ENCODE measurements around the gene ABHD15.

ABHD15 gene

GRCh38 chr17:29594519-29595090 lies 27.8 kb upstream of the ABHD15 start:
- no peak for DNase-seq

- no peak for DNase-seq
Measured at GRCh38 chr17:29593591-29594518, 27.0 kb upstream of the ABHD15 start.

DNA sequence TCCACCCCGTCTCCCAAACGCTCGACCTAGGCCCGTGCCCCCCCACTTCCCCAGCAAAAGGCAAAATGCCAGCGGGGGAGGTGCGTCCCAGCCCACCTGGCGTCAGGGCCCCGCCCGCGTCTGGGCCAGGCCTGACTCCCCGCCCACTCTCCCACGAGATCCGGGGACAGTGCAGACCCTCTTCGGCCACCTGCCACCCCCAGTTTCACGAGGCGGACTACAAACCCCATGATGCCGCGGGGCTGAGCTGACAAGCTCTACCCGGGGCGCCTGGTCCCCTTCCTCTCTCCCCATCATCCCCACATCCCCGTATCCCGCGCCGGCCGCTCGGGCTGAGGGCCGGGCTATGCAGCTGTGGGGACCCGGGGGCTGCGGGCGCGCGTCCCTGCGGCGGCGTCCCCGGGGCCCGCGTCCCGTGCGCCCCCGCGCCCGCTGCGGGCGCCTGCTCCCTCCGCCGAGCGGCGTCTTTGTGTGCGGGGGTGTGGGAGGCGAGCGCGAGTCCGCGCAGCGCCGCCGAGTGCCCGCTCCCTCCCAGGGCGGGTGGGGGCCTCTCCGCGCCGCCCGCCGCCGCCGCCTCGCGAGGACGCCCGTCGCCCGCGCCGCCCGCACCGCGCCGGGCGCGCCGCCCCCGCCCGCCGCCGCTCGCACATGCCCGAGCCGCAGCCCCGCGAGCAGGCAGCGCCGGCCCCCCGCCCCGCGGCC lies 26.2 kb upstream of the ABHD15 start, which contains the start of gene ANKRD13B:
ANKRD13B (plus strand) TSS at position 283 of the 702 bp plus-strand sequence. CDS start 490 bp downstream, outside the sequence.
- DNase-seq, result peak in 1 of 2 donors; percentile 42

GRCh38 chr17:29591737-29592608 lies 25.1 kb upstream of the ABHD15 start:
- DNase-seq, result peak; percentile 71 to 78

GRCh38 chr17:29591146-29591736 lies 24.4 kb upstream of the ABHD15 start:
- peak; percentile 49 to 52 for DNase-seq

- no peak for DNase-seq
Measured at GRCh38 chr17:29590411-29591145, 23.7 kb upstream of the ABHD15 start.

DNA sequence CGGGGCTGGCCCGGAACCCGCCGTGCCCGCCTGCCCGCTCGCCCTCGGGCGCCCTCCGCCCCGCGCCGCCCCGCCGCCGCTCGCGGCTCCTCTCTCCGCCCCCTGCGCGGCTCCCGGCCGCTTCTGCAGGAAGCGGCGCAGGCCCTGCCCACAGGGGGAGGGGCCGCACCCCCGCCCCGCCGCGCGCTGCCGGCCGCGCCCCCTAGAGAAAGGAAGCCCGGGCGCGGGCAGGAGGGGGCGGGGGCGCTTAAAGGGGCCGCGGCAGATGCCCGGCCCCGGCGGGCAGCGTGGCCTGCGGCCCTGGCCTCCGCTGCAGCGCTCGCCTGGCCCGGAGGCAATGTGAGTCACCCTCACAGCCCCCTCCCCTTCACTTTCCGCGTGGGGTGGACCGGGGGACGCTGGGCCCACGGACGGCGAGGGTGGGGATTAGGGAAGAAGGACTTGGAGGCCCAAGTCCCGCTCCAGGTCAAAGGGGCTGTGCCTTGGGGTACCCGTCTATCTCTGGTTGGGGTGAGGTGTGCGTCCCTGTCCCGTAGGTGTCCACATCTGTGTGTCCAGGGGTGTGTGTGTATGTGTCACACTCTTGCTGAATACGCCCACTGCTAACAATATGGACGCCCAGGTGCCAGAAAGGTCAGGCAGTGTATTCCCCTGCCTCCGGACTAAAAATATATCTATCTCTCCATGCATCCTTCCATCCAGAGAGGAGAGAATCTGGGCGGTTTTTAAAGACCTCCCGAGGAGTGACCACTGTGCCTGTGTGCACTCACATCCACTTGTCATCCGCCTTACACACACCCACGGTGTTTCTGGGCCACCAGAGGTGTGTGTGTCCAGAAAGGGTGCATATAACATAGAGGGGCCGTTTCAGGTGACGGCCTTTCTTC lies 22.9 kb upstream of the ABHD15 start, which contains the start of gene GIT1:
GIT1 (minus strand) TSS at position 125 of the 887 bp plus-strand sequence. CDS start 270 bp downstream, outside the sequence.
- peak; percentile 81 to 83 for DNase-seq

- DNase-seq, result peak; percentile 71 to 83
Measured at GRCh38 chr17:29588562-29589411, 21.9 kb upstream of the ABHD15 start.

- DNase-seq, result no peak
Measured at GRCh38 chr17:29588017-29588561, 21.3 kb upstream of the ABHD15 start.

GRCh38 chr17:29587591-29587990 lies 20.8 kb upstream of the ABHD15 start:
- DNase-seq, result no peak

DNA sequence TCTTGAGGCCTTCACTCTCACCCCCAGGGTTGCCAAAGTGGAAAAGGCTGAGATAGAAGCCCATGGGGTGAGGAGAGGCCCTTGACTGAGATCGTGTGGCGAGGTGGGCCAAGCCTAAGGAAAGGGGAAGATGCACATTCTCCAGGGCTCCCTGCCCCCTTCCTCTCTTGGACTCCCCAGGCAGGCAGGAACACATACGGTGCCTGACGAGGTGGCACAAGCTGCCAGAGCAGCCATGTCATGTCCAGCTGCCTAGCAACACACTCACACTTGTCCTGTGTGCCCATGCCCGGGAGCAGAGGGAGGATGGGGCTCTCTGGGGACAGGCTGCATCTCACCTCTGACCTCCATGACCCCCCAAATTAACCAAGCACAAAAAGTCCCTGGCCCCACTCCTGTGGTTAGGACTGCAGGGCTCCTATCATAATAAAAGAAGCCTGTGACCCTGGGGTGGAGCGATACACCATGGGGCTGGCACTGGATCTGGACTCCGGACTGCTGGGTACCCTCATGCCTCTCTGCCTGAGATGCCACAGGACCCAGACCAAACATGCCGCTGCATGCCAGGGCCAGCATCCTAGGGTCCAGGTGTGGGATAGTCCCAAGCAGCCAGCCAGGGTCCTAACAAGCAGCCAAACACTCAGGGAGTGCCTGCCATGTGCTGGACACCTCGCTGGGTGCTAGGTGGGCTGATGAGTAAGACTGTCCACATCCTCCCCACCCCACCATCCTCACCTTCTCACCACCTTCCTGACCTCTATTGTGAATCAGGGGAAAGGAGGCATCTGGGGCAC lies 20.0 kb upstream of the ABHD15 start:
- no peak for DNase-seq

GRCh38 chr17:29585080-29585751 lies 18.4 kb upstream of the ABHD15 start:
- peak in 1 of 2 donors; percentile 40 for DNase-seq

DNA sequence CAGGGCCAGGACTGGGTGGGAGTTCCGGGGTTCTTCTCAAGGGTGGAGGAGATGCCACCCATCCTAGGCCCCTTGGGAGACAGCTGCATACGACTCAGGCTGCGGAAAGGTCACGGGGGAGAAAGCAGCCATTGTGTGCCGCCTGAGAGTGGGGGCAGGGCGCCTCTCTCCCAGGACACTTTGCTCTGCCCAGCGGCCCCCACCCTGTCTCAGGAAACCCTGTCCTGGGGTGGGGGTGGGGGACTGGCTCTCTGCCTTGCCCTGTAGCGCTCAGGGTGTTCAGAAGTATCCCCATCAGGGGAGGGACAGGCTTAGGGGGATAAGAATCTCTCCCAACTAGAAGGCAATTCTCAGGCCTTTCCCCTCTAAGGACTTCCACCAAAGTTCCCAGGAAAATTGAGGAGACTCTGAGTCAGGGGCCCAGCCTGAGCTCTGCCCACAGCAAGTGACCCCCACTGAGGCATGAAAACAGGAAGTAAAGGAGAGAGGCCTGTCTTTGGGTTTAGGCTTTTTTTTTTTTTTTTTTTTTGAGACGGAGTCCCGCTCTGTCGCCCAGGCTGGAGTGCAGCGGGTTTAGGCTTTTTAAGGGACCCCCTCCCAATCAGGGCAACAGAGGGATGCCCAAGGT lies 17.7 kb upstream of the ABHD15 start:
- no peak for DNase-seq

DNA sequence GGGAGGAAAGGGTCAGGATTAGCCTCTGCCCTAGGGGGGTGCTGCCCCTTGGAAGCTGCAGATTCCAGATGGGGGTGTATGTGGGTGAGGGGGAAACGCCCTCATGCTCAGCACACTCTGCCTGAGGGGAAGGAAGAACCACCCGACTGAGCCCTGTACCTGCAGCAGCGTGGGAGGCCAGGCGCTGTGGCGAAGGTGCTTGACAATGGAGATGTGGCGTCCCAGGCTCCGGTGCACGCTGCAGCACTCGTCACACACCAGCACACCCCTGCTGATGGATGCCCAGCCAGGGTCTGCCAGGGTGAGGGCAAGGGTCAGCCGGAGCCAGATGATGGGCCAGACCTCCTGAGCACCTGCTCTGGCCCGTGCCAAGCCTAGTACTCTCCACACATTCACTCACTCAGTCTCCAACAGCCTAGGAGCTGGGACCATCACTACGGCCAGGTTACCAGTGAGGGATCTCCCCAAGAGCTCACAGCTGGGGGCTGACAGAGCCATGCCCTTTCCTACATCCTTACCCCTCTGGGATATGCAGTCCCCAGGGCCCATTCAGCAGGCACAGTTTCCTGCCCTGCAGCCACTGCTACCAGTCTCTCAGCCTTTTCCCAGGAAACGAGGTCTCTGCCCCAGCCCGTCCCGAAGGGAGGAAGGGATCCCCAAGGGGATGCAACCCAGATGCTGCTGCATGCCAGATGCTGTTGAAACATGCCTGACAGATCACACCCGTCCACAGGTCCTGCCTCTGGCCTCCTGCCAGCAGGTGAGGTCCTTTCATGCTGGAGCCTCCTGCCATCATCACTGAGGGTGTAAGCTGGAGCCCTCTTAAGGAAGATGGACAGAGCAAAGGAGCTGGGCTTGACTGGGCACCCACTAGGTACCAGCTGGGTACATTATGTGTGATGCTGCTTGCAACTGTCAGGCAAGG lies 16.7 kb upstream of the ABHD15 start:
- DNase-seq, result no peak

- no peak for DNase-seq
Measured at GRCh38 chr17:29582772-29583171, 15.9 kb upstream of the ABHD15 start.

Data from activated CD4-positive, alpha-beta T cell treated with anti-CD3 and anti-CD28 coated beads for 4 hours (primary cell).